GM12891 (cell line): ENCODE data around the gene GAREM1.

Source experiments
- PAX5 ChIP-seq: IDR thresholded peaks from 2 replicates; pipeline ENCODE4 v1.6.1; 2011; ENCODE audit warnings: low read length, moderate library complexity, mild to moderate bottlenecking; ENCODE audit not compliant: insufficient read depth, severe bottlenecking
- POLR2A ChIP-seq: IDR thresholded peaks from 2 replicates; pipeline ENCODE4 v1.6.1; 2011; ENCODE audit warnings: low read depth, low read length, control low read depth
- TAF1 ChIP-seq: IDR thresholded peaks from 2 replicates; pipeline ENCODE4 v1.6.1; 2011; ENCODE audit warnings: low read depth, low read length, control low read depth

DNA sequence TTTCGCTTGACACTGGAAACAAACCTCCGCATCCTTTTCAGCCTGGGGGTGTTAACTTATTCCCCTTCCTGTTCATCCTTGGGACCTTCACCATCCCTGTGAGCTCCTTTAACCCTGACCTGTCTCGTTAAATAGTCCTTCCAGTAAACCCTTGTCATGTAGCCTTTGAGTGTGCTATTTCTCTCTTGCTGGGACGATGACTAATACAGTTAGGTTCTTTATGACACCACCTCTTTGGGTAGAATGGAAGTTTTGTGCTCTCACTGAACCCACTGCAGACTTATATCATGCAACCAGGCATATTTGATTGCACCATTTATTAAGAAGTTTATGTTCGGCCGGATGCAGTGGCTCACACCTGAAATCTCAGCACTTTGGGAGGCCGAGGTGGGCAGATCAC lies 40.5 kb upstream of the GAREM1 start:
- no peak for TF ChIP-seq POLR2A
- no peak for TF ChIP-seq PAX5
- TF ChIP-seq TAF1 = no peak
